Parathyroid adenoma (tissue), 2 donors: Measurements from ENCODE around the gene SUSD4.

Experiments used
- H2AFZ ChIP-seq: fragments of 300-600 bp; sonication (generic); one replicate; pipeline ENCODE4 v1.7.0; 2017; ENCODE audit warnings: antibody characterized with exemption, mild to moderate bottlenecking
- H3K27ac ChIP-seq: fragments of 300-600 bp; sonication (generic); one replicate; pipeline ENCODE4 v1.7.0; 2017
- H3K27me3 ChIP-seq: fragments of 300-600 bp; sonication (generic); one replicate; pipeline ENCODE4 v1.7.0; 2017; ENCODE audit warnings: low read length; ENCODE audit not compliant: control insufficient read depth, insufficient read depth
- H3K36me3 ChIP-seq: fragments of 300-600 bp; sonication (generic); one replicate; pipeline ENCODE4 v1.7.0; 2017; ENCODE audit warnings: low read length; ENCODE audit not compliant: control insufficient read depth, insufficient read depth
- H3K4me1 ChIP-seq: fragments of 300-600 bp; sonication (generic); one replicate; pipeline ENCODE4 v1.7.0; 2017; ENCODE audit warnings: control low read depth
- H3K4me2 ChIP-seq: fragments of 300-600 bp; sonication (generic); one replicate; pipeline ENCODE4 v1.7.0; 2017; ENCODE audit warnings: low read length
- H3K4me3 ChIP-seq: fragments of 300-600 bp; sonication (generic); one replicate; pipeline ENCODE4 v1.7.0; 2017; ENCODE audit warnings: low read depth, low read length
- H3K79me2 ChIP-seq: fragments of 300-600 bp; sonication (generic); one replicate; pipeline ENCODE4 v1.7.0; 2017; ENCODE audit warnings: control low read depth
- H3K9ac ChIP-seq: fragments of 300-600 bp; sonication (generic); one replicate; pipeline ENCODE4 v1.7.0; 2017; ENCODE audit warnings: mild to moderate bottlenecking
- H3K9me3 ChIP-seq: fragments of 300-600 bp; sonication (generic); one replicate; pipeline ENCODE4 v1.7.0; 2017; ENCODE audit warnings: low read length; ENCODE audit not compliant: control insufficient read depth
- TF ChIP-seq, protein P1 (sequence below): fragments of 300-600 bp; sonication (generic); IDR thresholded peaks from one replicate; pipeline ENCODE4 v1.7.0; 2017; ENCODE audit warnings: antibody characterized with exemption, mild to moderate bottlenecking
- donor health status: primary hyperparathyroidism.

SUSD4 gene

DNA sequence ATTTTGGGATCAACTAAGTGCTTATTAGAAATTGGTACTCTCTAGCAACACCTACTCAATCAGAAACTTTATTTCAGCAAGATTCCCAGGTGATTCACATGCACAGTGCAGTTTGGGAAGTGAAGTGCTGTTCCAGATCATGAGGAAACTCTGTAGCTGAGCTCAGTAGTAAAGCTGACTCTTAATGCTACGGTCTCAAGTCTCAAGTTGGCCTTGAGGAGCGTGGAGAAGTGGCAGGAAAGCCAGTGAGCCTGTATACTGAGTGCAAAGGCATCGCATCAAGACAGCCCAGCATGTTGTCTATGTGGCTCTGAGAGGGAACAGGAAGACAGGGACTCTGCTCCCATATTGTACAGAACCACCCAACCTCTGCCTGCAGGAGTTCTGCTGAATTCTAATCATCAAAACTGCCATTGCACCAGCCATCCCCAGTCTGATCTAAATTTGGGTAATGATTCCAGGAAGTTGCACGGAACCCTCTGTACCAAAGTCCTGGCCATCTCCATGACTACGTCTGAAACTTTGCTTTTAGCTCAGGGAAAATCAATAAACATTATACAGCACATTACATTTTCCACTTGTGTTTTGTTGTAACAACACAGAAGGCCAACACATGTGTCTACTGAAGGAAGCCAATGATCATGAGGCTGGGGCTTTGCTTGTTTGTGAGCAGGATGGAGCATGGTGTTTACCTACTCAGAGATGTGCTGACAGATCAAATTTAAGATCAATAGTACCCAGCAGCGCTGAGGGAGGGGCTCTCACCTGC is 115.8 kb downstream of the SUSD4 start:
- Histone ChIP-seq H2AFZ (no peak overlapping the region), H3K4me1 (no peaks in the 10 kb centered on the region), H3K79me2 (no peaks in the 10 kb centered on the region), H3K9ac (no peak overlapping the region), H3K27ac (no peak overlapping the region), H3K9me3 (no peaks in the 10 kb centered on the region), H3K36me3 (no peaks in the 10 kb centered on the region), H3K4me3 (no peak overlapping the region), H3K4me2 (no peak overlapping the region), H3K27me3 (no peaks in the 10 kb centered on the region)
- TF ChIP-seq, protein P1, sequence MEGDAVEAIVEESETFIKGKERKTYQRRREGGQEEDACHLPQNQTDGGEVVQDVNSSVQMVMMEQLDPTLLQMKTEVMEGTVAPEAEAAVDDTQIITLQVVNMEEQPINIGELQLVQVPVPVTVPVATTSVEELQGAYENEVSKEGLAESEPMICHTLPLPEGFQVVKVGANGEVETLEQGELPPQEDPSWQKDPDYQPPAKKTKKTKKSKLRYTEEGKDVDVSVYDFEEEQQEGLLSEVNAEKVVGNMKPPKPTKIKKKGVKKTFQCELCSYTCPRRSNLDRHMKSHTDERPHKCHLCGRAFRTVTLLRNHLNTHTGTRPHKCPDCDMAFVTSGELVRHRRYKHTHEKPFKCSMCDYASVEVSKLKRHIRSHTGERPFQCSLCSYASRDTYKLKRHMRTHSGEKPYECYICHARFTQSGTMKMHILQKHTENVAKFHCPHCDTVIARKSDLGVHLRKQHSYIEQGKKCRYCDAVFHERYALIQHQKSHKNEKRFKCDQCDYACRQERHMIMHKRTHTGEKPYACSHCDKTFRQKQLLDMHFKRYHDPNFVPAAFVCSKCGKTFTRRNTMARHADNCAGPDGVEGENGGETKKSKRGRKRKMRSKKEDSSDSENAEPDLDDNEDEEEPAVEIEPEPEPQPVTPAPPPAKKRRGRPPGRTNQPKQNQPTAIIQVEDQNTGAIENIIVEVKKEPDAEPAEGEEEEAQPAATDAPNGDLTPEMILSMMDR, result no peak

DNA sequence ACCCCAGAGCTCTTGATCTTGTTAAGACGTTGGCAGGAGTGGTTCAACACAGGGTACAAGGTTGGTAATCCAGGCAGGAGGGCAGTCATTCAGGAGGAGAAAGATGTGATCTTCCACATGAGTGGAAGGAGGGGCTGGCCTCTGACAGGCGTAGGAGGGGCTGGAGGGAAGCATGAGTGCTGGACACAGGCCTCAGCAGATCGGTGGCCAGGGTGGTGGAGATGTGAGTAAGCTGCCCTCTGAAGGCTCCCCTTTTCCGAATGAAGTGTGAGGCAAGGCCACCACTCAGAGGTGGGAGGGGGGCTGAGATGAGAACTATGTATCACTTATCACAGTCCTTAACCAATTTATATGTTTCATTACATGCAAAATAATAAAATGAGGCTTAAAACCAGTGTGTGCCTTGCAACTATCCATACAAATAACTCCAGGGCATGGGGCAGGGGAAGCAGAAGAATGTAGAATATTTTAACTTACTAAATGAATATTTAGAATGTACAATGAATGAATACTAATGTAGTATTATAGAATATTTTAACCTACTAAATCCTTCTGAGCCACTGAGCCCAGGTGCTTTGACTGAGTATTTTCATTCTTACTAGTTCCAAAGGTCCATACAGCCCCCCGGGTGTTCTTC is 117.4 kb downstream of the SUSD4 start:
- H3K4me2 ChIP-seq, result no peak overlapping the region
- H3K9me3 ChIP-seq, result no peaks in the 10 kb centered on the region
- no peaks in the 10 kb centered on the region for H3K27me3 ChIP-seq
- no peak overlapping the region for H2AFZ ChIP-seq
- no peak overlapping the region for H3K27ac ChIP-seq
- no peak overlapping the region for H3K4me3 ChIP-seq
- no peaks in the 10 kb centered on the region for H3K36me3 ChIP-seq
- no peaks in the 10 kb centered on the region for H3K79me2 ChIP-seq
- TF ChIP-seq, protein P1, result no peak
- no peak overlapping the region for H3K9ac ChIP-seq
- H3K4me1 ChIP-seq, result no peaks in the 10 kb centered on the region

DNA sequence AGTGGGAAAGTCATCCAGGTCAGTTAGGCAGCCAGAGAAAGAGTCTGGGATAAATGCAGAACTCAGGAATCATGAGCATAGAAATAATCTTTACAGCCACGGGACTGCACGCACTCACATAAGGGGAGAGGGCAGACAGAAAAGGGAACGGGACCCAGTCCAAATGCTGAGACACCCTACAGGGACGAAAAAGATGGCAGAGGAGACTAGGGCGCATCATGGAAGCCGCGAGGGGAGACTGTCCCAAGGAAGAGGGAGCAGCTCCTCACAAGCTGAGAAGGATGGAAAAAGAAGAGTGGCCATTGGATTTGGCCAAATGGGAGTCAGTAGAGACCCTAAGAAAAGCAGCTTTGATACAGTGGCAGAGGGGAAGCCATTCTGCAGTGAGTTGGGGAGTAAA is 118.0 kb downstream of the SUSD4 start:
- H3K36me3 ChIP-seq, result no peaks in the 10 kb centered on the region
- no peak overlapping the region for H3K4me3 ChIP-seq
- H3K9me3 ChIP-seq, result no peaks in the 10 kb centered on the region
- H3K4me2 ChIP-seq, result no peak overlapping the region
- no peak overlapping the region for H3K27ac ChIP-seq
- no peaks in the 10 kb centered on the region for H3K4me1 ChIP-seq
- TF ChIP-seq, protein P1, result no peak
- no peaks in the 10 kb centered on the region for H3K27me3 ChIP-seq
- H2AFZ ChIP-seq, result no peak overlapping the region
- no peaks in the 10 kb centered on the region for H3K79me2 ChIP-seq
- no peak overlapping the region for H3K9ac ChIP-seq

DNA sequence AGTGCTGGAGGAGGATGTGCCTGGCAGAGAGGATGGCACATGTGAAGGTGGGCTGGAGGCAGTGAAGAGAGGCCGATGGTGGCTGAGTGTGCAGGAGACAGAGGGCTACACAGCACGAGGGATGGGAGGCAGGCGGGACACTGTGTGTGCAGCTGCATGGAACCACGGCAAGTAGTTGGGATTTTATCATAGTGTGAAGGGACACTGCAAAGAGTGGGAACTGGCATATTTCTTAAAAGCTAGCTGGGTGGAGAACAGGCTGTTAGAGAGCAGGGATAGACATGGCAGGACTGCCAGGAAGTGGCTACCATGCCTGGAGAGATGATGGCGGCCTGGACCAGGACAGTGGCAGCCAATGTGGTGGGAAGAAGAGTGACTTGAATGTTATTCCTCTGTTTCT is 118.6 kb downstream of the SUSD4 start:
- no peaks in the 10 kb centered on the region for H3K36me3 ChIP-seq

More for the DNA sequence above, 118.6 kb downstream of the SUSD4 start:
- Histone ChIP-seq H3K9me3 (no peaks in the 10 kb centered on the region), H2AFZ (no peak overlapping the region), H3K4me1 (no peaks in the 10 kb centered on the region), H3K79me2 (no peaks in the 10 kb centered on the region), H3K9ac (no peak overlapping the region), H3K4me3 (no peak overlapping the region), H3K27ac (no peak overlapping the region), H3K27me3 (no peaks in the 10 kb centered on the region), H3K4me2 (no peak overlapping the region)
- TF ChIP-seq, protein P1, result no peak
